Measurements from ENCODE around the gene CINP.

DNA sequence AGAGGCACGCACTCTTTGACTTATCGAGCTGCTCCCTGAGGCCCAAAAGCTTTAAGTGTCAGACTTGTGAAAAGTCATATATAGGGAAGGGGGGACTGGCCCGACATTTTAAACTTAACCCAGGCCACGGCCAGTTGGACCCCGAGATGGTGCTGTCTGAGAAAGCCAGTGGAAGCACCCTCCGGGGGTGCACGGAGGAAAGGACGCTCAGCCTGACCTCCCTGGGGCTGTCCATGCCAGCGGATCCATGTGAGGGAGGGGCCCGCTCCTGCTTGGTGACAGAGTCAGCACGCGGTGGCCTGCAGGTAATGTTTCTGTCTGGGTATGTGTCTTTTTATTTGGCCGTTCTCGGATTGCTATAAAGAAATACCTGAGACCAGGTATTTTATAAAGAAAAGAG lies 36.1 kb downstream of the CINP start:
- TF ChIP-seq, protein P1, sequence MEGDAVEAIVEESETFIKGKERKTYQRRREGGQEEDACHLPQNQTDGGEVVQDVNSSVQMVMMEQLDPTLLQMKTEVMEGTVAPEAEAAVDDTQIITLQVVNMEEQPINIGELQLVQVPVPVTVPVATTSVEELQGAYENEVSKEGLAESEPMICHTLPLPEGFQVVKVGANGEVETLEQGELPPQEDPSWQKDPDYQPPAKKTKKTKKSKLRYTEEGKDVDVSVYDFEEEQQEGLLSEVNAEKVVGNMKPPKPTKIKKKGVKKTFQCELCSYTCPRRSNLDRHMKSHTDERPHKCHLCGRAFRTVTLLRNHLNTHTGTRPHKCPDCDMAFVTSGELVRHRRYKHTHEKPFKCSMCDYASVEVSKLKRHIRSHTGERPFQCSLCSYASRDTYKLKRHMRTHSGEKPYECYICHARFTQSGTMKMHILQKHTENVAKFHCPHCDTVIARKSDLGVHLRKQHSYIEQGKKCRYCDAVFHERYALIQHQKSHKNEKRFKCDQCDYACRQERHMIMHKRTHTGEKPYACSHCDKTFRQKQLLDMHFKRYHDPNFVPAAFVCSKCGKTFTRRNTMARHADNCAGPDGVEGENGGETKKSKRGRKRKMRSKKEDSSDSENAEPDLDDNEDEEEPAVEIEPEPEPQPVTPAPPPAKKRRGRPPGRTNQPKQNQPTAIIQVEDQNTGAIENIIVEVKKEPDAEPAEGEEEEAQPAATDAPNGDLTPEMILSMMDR (IDR thresholded peaks at IDR 0.05; ENCODE audit: low read depth, low read length) = no peak
- no peak for TF ChIP-seq EZH2phosphoT487 (IDR thresholded peaks at IDR 0.05; ENCODE audit: low read depth)

All from OCI-LY3 (cell line).